Measurements from ENCODE around the gene C1GALT1. TPM values are rescaled to one million over a fixed set of nuclear protein-coding genes. Genes with fewer than 3 reads are reported as not detected.

C1GALT1 gene
- total RNA-seq, 1 donor from 2014 or later, result 7.5 TPM

GRCh38 chr7:7201578-7202374 lies 19.4 kb downstream of the C1GALT1 start:
- DNase-seq (ENCODE audit: low read depth in 2 of 2), result peak in 1 of 2 donors; percentile 2

- DNase-seq (ENCODE audit: low read depth in 2 of 2), result peak in 1 of 2 donors; percentile 70
Observed at GRCh38 chr7:7202375-7202720, 20.0 kb downstream of the C1GALT1 start.

GRCh38 chr7:7203813-7204575 lies 21.6 kb downstream of the C1GALT1 start:
- DNase-seq (ENCODE audit: low read depth in 2 of 2), result no peak

- DNase-seq (ENCODE audit: low read depth in 2 of 2), result no peak
Observed at GRCh38 chr7:7207876-7208275, 25.5 kb downstream of the C1GALT1 start.

GRCh38 chr7:7208520-7208919 lies 26.2 kb downstream of the C1GALT1 start:
- no peak for DNase-seq (ENCODE audit: low read depth in 2 of 2)

- no peak for DNase-seq (ENCODE audit: low read depth in 2 of 2)
Observed at GRCh38 chr7:7209412-7210050, 27.2 kb downstream of the C1GALT1 start.

GRCh38 chr7:7210475-7211237 lies 28.3 kb downstream of the C1GALT1 start:
- DNase-seq (ENCODE audit: low read depth in 2 of 2), result no peak

- DNase-seq (ENCODE audit: low read depth in 2 of 2), result no peak
Observed at GRCh38 chr7:7212612-7213011, 30.3 kb downstream of the C1GALT1 start.

- no peak for DNase-seq (ENCODE audit: low read depth in 2 of 2)
Observed at GRCh38 chr7:7214398-7215347, 32.3 kb downstream of the C1GALT1 start.

GRCh38 chr7:7216279-7216678 lies 33.9 kb downstream of the C1GALT1 start:
- DNase-seq (ENCODE audit: low read depth in 2 of 2), result no peak

GRCh38 chr7:7219216-7219615 lies 36.9 kb downstream of the C1GALT1 start:
- DNase-seq (ENCODE audit: low read depth in 2 of 2), result peak in 1 of 2 donors; percentile 35

GRCh38 chr7:7220821-7221220 lies 38.5 kb downstream of the C1GALT1 start:
- DNase-seq (ENCODE audit: low read depth in 2 of 2), result no peak

GRCh38 chr7:7221599-7222038 lies 39.3 kb downstream of the C1GALT1 start:
- DNase-seq (ENCODE audit: low read depth in 2 of 2), result peak in 1 of 2 donors; percentile 82

- no peak for DNase-seq (ENCODE audit: low read depth in 2 of 2)
Observed at GRCh38 chr7:7223250-7223649, 40.9 kb downstream of the C1GALT1 start.

GRCh38 chr7:7226407-7226806 lies 44.1 kb downstream of the C1GALT1 start:
- no peak for DNase-seq (ENCODE audit: low read depth in 2 of 2)

GRCh38 chr7:7228472-7228871 lies 46.1 kb downstream of the C1GALT1 start:
- no peak for DNase-seq (ENCODE audit: low read depth in 2 of 2)

GRCh38 chr7:7228967-7229366 lies 46.6 kb downstream of the C1GALT1 start:
- DNase-seq (ENCODE audit: low read depth in 2 of 2), result no peak

- no peak for DNase-seq (ENCODE audit: low read depth in 2 of 2)
Observed at GRCh38 chr7:7231000-7231399, 48.7 kb downstream of the C1GALT1 start.

GRCh38 chr7:7231865-7232264 lies 49.5 kb downstream of the C1GALT1 start:
- DNase-seq (ENCODE audit: low read depth in 2 of 2), result no peak

- DNase-seq (ENCODE audit: low read depth in 2 of 2), result no peak
Observed at GRCh38 chr7:7235347-7235746, 53.0 kb downstream of the C1GALT1 start.

Measured in lung microvascular endothelial cell (primary cell).